Ectodermal cell (in vitro differentiated cells): ENCODE measurements around the gene IL12B. TPM values are rescaled to one million over a fixed set of nuclear protein-coding genes. Genes with fewer than 3 reads are reported as not detected.
A peak's percentile ranks its signal among the peaks of the same experiment; 100 is the strongest.
"Not testable (repeated sequence)": the region's sequence is repeated elsewhere in the genome, so short reads cannot be mapped to it uniquely, and the experiment has no call there.

Source experiments
- H3K27ac ChIP-seq: 2 replicates; pipeline ENCODE4 v1.7.0; 2013; ENCODE audit warnings: mild to moderate bottlenecking, low read depth, low read length; ENCODE audit not compliant: insufficient read depth, poor library complexity, severe bottlenecking
- H3K27me3 ChIP-seq: 2 replicates; pipeline ENCODE4 v1.7.0; 2013; ENCODE audit warnings: mild to moderate bottlenecking, low read length; ENCODE audit not compliant: insufficient read depth, control insufficient read depth, poor library complexity, severe bottlenecking
- H3K36me3 ChIP-seq: one replicate; pipeline ENCODE4 v1.7.0; 2013; ENCODE audit warnings: low read length; ENCODE audit not compliant: control insufficient read depth, insufficient read depth
- H3K4me1 ChIP-seq: one replicate; pipeline ENCODE4 v1.7.0; 2013; ENCODE audit warnings: low read length; ENCODE audit not compliant: control insufficient read depth, insufficient read depth
- H3K4me3 ChIP-seq: 2 replicates; pipeline ENCODE4 v1.7.0; 2013; ENCODE audit warnings: low read depth, low read length, control low read depth; ENCODE audit not compliant: insufficient read depth
- H3K9me3 ChIP-seq: 2 replicates; pipeline ENCODE4 v1.7.0; 2013; ENCODE audit warnings: mild to moderate bottlenecking, low read length, moderate library complexity; ENCODE audit not compliant: control insufficient read depth
- WGBS, 2 experiments: methylation state at CpG; one replicate each; pipeline ENCODE4 v1.1.7; 2013; ENCODE audit warnings: missing lambda C conversion rate in 2 of 2; 5-methylcytosine and 5-hydroxymethylcytosine counted together
- polyA plus RNA-seq, 4 experiments: library from polyadenylated mRNA; stranded (reverse); fragments of 50-300 nt; gene quantifications; one replicate each; pipeline ENCODE4 v1.2.3, GENCODE V29; 2013

IL12B gene
- polyA plus RNA-seq (2013, experiment 1 of 4): not detected
- not detected for polyA plus RNA-seq (2013, experiment 2 of 4)
- not detected for polyA plus RNA-seq (2013, experiment 3 of 4)
- not detected for polyA plus RNA-seq (2013, experiment 4 of 4)

DNA sequence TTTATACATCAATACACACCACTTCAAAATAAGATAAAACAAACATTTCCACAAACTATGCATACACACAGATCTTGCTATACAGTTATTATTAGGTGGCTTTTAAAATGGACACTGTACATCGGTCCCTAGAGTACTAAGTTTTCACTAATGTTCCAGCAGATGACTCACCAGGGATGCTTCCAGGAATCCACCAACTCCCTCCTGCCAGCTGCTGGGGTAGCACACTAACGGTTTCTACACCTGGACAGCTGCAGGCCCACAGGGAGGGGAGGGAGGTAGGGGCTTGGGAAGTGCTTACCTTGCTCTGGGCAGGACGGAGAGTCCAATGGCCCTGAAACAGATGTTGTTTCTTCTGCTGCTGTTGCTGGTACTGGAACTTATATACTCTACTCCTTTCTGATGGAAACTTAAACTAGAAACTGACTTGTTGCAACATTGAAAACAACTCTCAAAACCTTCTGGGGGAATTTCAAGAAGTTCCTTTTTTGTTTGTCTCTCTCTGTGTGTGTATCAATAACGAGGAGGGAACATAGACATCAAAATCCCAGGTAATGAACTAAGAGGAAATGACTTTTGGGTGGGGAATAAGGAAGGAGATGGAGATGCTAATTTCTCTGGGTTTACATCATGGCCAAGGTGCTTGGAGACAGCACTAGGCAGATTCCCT is at the start of gene IL12B:
Gene IL12B, minus strand, starts transcription at position 357 of the 670 bp plus-strand sequence. CDS start 3,705 bp downstream, outside the sequence.
- WGBS, 2 experiments: 76 to 80% methylated on average over 4 of the region's 4 CpGs
- Histone ChIP-seq H3K27me3 (peaks cover 8% of the 10 kb centered on the region), H3K9me3 (no peaks in the 10 kb centered on the region), H3K36me3 (no peaks in the 10 kb centered on the region), H3K4me1 (no peaks in the 10 kb centered on the region), H3K4me3 (peak within 1 kb of the TSS; percentile 43), H3K27ac (no peak within 1 kb of the TSS)

DNA sequence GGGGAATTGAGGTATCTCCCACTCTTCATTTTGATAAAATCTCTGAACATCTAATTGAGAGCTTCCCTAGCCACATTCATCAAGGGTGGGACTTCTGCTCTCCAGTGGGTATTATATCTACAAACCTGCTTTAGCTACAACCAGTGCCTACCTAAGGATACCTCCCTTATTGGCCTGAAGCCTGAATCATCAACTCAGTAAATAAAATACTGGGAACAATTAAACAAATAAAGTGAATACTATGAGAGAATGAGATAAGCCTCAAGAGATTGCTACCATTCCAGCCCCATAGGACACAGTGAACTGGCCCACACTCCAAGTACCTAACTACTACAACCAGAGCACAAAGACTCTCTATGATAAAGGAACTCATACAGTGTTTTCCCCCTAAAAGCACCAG is 47.4 kb upstream of the IL12B start:
- no peak overlapping the region for H3K27ac ChIP-seq
- no peaks in the 10 kb centered on the region for H3K9me3 ChIP-seq
- H3K36me3 ChIP-seq: no peaks in the 10 kb centered on the region
- H3K4me1 ChIP-seq: no peaks in the 10 kb centered on the region
- no peak overlapping the region for H3K4me3 ChIP-seq
- H3K27me3 ChIP-seq: no peaks in the 10 kb centered on the region

- not testable (repeated sequence) for H3K27ac ChIP-seq
Observed at GRCh38 chr5:159367866-159368265, 37.6 kb upstream of the IL12B start.

GRCh38 chr5:159366776-159367175 is 36.5 kb upstream of the IL12B start:
- H3K4me1 ChIP-seq, H3K4me3 ChIP-seq, H3K27ac ChIP-seq, H3K27me3 ChIP-seq, H3K36me3 ChIP-seq, H3K9me3 ChIP-seq: not testable (repeated sequence)
- 92 to 95% methylated on average over 5 of the region's 5 CpGs for WGBS, 2 experiments

More at GRCh38 chr5:159367866-159368265, 37.6 kb upstream of the IL12B start:
- not testable (repeated sequence) for H3K4me3 ChIP-seq, H3K4me1 ChIP-seq, H3K36me3 ChIP-seq, H3K27me3 ChIP-seq, H3K9me3 ChIP-seq
- WGBS, 2 experiments: 50% methylated on average over 1 of the region's 1 CpG; no CpG with 5 or more reads in 1 of the 2 experiments

DNA sequence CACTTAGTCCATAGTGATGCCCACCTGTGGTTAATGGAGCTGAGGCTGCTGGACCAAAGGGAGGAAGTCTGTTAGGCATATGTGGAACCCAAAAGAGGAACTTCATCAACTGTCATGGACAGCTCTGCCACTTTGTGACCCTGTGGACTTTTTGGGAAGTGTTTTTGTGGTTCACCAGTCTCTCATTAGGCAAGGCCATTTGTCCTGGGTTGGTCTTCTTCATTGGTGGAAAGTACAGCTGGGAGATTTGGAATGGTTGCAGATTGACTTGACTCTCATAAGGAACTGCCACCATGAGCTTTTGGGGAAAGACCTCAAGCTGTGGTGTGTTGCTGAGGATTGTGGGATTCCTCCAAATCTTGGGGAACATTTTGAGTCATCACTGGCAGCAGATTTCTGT is 31.9 kb upstream of the IL12B start:
- Histone ChIP-seq H3K9me3 (no peaks in the 10 kb centered on the region), H3K27ac (no peak overlapping the region), H3K4me3 (no peak overlapping the region), H3K4me1 (no peaks in the 10 kb centered on the region), H3K27me3 (no peaks in the 10 kb centered on the region), H3K36me3 (no peaks in the 10 kb centered on the region)

DNA sequence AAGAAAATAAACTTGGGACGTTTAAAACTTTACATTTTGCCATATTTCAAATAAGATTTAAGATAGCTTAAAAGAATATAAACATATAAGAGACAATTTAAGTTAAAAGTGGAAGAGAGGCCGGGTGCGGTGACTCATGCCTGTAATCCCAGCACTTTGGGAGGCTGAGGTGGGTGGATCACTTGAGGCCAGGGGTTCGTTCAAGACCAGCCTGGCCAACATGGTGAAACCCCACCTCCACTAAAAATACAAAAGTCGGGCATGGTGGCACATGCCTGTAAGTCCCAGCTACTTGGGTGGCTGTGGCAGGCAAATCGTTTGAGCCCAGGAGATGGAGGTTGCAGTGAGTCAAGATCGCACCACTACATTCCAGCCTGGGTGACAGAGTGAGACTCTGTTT is 29.6 kb upstream of the IL12B start:
- not testable (repeated sequence) for H3K4me3 ChIP-seq, H3K9me3 ChIP-seq, H3K4me1 ChIP-seq, H3K27me3 ChIP-seq, H3K36me3 ChIP-seq, H3K27ac ChIP-seq
- 89 to 91% methylated on average over 6 of the region's 7 CpGs for WGBS, 2 experiments

- H3K27ac ChIP-seq: no peak overlapping the region
- H3K4me1 ChIP-seq: no peaks in the 10 kb centered on the region
- 97% methylated on average over 2 of the region's 2 CpGs; no CpG with 5 or more reads in 1 of the 2 experiments for WGBS, 2 experiments
Observed at GRCh38 chr5:159359408-159359807, 29.1 kb upstream of the IL12B start.

DNA sequence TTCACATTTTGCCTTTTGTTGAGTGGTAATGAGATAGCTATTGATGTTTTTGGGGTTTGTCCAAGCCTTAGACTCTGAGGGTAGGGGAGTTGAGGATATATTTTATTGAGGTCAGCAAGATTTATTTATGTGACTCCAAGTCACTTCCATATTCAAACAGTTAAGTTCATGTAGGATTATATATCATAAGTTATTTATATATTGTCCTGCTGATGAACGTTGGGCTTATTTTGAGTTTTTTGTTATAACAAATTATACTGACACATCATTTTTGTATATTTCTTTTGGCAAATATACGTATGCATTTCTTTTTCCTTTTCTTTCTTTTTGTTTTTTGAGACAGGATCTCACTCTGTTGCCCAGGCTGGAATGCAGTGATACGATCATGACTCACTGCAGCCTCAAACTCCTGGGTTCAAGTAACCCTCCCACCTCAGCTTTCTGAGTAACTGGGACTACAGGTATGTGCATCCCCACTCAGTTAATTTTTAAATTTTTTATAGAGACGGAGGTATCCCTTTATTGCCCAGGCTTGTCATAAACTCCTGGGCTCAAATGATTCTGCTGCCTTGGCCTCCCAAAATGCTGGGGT is 23.5 kb upstream of the IL12B start:
- H3K9me3 ChIP-seq: no peaks in the 10 kb centered on the region
- no peaks in the 10 kb centered on the region for H3K27me3 ChIP-seq
- no peak overlapping the region for H3K4me3 ChIP-seq
- H3K4me1 ChIP-seq: no peaks in the 10 kb centered on the region
- WGBS, 2 experiments: 89 to 96% methylated on average over 3 of the region's 4 CpGs
- no peak overlapping the region for H3K27ac ChIP-seq
- no peaks in the 10 kb centered on the region for H3K36me3 ChIP-seq

More at GRCh38 chr5:159359408-159359807, 29.1 kb upstream of the IL12B start:
- Histone ChIP-seq H3K9me3 (no peaks in the 10 kb centered on the region), H3K4me3 (no peak overlapping the region), H3K36me3 (no peaks in the 10 kb centered on the region), H3K27me3 (no peaks in the 10 kb centered on the region)

DNA sequence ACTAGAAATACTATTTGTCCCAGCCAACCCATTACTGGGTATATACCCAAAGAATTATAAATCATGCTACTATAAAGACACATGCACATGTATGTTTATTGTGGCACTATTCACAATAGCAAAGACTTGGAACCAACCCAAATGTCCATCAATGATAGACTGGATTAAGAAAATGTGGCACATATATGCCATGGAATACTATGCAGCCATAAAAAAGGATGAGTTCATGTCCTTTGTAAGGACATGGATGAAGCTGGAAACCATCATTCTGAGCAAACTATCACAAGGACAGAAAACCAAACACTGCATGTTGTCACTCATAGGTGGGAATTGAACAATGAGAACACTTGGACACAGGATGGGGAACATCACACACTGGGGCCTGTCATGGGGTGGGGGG is 20.4 kb upstream of the IL12B start:
- H3K9me3 ChIP-seq, H3K4me1 ChIP-seq, H3K4me3 ChIP-seq, H3K27ac ChIP-seq, H3K27me3 ChIP-seq, H3K36me3 ChIP-seq: not testable (repeated sequence)

- H3K4me1 ChIP-seq, H3K4me3 ChIP-seq, H3K9me3 ChIP-seq, H3K36me3 ChIP-seq, H3K27me3 ChIP-seq, H3K27ac ChIP-seq: not testable (repeated sequence)
- 47 to 69% methylated on average over 1 to 2 of the region's 2 CpGs for WGBS, 2 experiments
Observed at GRCh38 chr5:159350216-159350615, 19.9 kb upstream of the IL12B start.
